AG08396 (cell line): ENCODE results near the gene PCDHA10.
"Not testable (repeated sequence)": the region's sequence is repeated elsewhere in the genome, so short reads cannot be mapped to it uniquely, and the experiment has no call there.

Experiments used
- DNase-seq: peaks from one replicate; pipeline ENCODE4 v3.0.0; 2012; ENCODE audit warnings: low spot score, mixed read lengths

The PCDHA10 gene

DNA sequence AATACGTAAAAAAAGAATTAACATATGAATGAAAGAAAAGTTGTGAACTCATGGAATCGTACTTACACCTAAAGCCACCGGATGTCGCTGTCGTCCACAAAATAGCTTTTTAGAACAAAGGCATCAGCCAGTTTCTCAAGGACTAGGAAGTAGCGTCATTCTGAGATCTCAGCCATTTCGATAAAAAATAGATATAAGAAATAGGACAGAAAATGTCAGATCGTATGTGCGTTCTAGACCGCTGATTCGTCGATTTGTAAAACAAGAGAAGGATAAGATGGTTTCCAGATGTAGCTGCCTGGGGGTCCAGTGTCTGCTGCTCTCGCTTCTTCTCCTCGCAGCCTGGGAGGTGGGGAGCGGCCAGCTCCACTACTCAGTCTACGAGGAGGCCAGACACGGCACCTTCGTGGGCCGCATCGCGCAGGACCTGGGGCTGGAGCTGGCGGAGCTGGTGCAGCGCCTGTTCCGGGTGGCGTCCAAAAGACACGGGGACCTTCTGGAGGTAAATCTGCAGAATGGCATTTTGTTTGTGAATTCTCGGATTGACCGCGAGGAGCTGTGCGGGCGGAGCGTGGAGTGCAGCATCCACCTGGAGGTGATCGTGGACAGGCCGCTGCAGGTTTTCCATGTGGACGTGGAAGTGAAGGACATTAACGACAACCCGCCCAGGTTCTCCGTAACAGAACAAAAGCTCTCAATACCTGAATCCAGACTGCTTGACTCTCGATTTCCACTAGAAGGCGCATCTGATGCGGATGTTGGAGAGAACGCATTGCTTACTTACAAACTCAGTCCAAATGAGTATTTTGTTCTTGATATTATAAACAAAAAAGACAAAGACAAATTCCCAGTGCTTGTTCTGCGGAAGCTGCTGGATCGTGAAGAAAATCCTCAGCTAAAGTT is at the start of gene PCDHA10:
Gene PCDHA10, plus strand, starts transcription at position 126 of the 903 bp plus-strand sequence. Its CDS starts 152 bp downstream, at position 278.
- no peak for DNase-seq

- peak; percentile 37 for DNase-seq
Measured at GRCh38 chr5:140806834-140807775, 48.6 kb upstream of the PCDHA10 start, which contains the start of gene PCDHA4. TSS of gene PCDHA4 (plus strand) at chr5:140807068.

DNA sequence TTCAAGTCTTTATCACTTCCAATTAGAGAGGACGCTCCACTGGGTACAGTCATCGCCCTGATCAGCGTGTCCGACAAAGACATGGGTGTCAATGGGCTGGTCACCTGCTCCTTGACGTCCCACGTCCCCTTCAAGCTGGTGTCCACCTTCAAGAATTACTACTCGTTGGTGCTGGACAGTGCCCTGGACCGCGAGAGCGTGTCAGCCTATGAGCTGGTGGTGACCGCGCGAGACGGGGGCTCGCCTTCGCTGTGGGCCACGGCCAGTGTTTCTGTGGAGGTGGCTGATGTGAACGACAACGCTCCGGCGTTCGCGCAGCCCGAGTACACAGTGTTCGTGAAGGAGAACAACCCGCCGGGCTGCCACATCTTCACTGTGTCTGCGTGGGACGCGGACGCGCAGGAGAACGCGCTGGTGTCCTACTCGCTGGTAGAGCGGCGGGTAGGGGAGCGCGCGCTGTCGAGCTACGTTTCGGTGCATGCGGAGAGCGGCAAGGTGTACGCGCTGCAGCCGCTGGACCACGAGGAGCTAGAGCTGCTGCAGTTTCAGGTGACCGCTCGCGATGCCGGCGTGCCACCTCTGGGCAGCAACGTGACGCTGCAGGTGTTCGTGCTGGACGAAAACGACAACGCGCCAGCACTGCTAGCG is 47.3 kb upstream of the PCDHA10 start:
- not testable (repeated sequence) for DNase-seq

- no peak for DNase-seq
Measured at GRCh38 chr5:140808889-140809291, 46.8 kb upstream of the PCDHA10 start.

DNA sequence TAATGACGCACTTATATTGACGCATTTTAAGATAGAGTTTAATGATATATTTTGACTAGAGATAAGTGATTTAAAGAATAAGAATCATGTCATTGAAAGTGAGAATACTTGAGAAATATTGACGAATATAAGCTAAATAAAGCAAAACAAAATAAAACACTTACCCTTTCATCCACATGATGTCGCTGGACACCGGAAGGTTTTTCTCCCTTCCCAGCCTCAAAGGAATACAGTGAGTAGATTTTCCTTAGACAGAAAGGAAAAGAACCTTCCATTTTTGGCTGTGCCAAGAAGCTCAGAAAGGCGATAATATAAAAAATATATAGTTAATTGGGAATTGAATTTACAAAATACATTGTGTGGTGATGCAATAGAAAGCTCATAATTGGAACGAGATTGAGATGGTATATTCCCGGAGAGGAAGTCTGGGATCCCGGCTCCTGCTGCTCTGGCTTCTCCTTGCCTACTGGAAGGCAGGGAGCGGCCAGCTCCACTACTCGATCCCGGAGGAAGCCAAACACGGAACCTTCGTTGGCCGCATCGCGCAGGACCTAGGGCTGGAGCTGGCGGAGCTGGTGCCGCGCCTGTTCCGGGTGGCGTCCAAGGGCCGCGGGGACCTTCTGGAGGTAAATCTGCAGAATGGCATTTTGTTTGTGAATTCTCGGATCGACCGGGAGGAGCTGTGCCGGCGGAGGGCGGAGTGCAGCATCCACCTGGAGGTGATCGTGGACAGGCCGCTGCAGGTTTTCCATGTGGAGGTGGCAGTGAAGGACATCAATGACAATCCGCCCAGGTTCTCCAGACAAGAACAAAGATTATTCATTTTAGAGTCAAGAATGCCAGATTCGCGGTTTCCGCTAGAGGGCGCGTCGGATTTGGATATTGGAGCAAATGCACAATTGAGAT is 34.1 kb upstream of the PCDHA10 start, which contains the start of gene PCDHA5:
Gene PCDHA5, plus strand, starts transcription at position 239 of the 906 bp plus-strand sequence.
- peak; percentile 41 for DNase-seq

- no peak for DNase-seq
Measured at GRCh38 chr5:140822281-140822629, 33.4 kb upstream of the PCDHA10 start.

DNA sequence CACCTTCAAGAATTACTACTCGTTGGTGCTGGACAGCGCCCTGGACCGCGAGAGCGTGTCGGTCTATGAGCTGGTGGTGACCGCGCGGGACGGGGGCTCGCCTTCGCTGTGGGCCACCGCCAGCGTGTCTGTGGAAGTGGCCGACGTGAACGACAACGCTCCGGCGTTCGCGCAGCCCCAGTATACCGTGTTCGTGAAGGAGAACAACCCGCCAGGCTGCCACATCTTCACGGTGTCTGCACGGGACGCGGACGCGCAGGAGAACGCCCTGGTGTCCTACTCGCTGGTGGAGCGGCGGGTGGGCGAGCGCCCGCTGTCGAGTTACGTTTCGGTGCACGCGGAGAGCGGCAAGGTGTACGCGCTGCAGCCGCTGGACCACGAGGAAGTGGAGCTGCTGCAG is 32.7 kb upstream of the PCDHA10 start:
- not testable (repeated sequence) for DNase-seq

DNA sequence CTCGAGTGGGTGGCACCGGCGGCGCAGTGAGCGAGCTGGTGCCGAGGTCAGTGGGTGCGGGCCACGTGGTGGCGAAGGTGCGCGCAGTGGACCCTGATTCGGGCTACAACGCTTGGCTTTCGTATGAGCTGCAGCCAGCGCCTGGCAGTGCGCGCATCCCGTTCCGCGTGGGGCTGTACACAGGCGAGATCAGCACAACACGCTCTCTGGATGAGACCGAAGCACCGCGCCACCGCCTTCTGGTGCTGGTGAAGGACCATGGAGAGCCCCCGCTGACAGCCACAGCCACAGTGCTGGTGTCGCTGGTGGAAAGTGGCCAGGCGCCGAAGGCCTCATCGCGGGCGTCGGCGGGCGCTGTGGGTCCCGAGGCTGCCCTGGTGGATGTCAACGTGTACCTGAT is 32.2 kb upstream of the PCDHA10 start:
- DNase-seq: no peak

DNA sequence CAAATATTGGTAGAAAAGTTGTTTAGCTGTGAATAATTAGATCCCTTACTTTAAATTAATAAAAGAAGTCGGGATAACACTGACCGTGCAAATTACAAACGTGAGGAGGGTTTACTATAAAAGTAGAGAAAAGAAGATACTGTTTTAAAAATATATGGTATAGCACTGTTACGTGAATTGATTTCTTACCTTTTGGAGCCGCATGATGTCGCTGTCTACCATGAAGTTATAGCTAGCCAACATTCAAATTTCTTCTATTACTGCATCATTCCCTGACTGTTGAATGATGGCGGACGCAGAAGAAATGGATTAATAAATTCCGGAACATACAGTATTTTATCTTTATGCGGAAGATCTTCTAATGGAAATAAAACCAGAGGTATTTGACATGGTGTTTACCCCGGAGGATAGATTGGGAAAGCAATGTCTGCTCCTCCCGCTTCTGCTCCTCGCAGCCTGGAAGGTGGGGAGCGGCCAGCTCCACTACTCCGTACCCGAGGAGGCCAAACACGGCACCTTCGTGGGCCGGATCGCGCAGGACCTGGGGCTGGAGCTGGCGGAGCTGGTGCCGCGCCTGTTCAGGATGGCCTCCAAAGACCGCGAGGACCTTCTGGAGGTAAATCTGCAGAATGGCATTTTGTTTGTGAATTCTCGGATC is 27.9 kb upstream of the PCDHA10 start, which contains the start of gene PCDHA6:
Gene PCDHA6, plus strand, starts transcription at position 257 of the 658 bp plus-strand sequence. Its CDS starts 132 bp downstream, at position 389.
- DNase-seq: no peak

- DNase-seq: no peak
Measured at GRCh38 chr5:140828362-140828737, 27.3 kb upstream of the PCDHA10 start.

DNA sequence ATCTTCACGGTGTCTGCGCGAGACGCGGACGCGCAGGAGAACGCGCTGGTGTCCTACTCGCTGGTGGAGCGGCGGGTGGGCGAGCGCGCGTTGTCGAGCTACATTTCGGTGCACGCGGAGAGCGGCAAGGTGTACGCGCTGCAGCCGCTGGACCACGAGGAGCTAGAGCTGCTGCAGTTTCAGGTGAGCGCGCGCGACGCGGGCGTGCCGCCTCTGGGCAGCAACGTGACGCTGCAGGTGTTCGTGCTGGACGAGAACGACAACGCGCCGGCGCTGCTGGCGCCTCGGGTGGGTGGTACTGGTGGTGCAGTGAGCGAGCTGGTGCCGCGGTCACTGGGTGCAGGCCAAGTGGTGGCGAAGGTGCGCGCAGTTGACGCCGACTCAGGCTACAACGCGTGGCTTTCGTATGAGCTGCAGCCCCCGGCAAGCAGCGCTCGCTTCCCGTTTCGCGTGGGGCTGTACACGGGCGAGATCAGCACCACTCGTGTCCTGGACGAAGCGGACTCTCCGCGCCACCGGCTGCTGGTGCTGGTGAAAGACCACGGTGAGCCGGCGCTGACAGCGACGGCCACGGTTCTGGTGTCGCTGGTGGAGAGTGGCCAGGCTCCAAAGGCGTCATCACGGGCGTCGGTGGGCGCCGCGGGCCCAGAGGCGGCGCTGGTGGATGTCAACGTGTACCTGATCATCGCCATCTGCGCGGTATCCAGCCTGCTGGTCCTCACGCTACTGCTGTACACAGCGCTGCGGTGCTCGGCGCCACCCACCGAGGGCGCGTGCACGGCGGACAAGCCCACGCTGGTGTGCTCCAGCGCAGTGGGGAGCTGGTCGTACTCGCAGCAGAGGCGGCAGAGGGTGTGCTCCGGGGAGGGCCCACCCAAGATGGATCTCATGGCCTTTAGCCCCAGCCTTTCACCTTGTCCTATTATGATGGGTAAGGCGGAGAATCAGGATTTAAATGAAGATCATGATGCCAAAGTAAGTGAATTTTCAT is 25.9 kb upstream of the PCDHA10 start:
- not testable (repeated sequence) for DNase-seq

DNA sequence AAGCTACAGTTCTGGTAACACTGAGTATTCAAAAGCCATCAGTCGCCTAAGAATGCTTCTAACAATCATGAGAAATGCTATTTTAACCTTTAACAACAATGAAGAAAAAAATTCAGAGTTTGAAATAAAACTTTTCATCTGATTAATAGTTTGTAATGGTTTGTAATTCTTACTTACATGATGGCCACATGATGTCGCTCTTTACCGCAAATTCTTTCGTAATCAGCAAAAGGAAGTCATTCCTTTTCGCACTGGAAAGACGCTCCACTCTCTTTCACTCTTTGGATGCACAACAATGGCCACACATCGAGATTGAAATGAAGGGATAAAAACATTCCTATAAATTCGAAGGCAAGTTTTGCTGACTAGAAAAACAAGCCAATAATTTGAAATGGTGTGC is 21.7 kb upstream of the PCDHA10 start, which contains the start of gene PCDHA7:
Gene PCDHA7, plus strand, starts transcription at position 277 of the 400 bp plus-strand sequence. Its CDS starts 115 bp downstream, at position 392.
- DNase-seq: peak; percentile 26

GRCh38 chr5:140834439-140835008 is 21.2 kb upstream of the PCDHA10 start:
- not testable (repeated sequence) for DNase-seq

- no peak for DNase-seq
Measured at GRCh38 chr5:140835622-140836510, 19.8 kb upstream of the PCDHA10 start.

- no peak for DNase-seq
Measured at GRCh38 chr5:140840978-140841962, 14.4 kb upstream of the PCDHA10 start, which contains the start of gene PCDHA8. TSS of gene PCDHA8 (plus strand) at chr5:140841187. CDS start at chr5:140841322, 135 bp downstream.
